MM.1S (cell line): ENCODE results near the gene SLC23A2.

Experiments
- CTCF ChIP-seq: fragments of 300-600 bp; sonication (generic); IDR thresholded peaks from 2 replicates; pipeline ENCODE4 v1.5.1; 2016; ENCODE audit warnings: antibody characterized with exemption, low read length, mixed read lengths
- EZH2phosphoT487 ChIP-seq: fragments of 300-600 bp; sonication (generic); IDR thresholded peaks from 2 replicates; pipeline ENCODE4 v1.6.1; 2018; ENCODE audit warnings: antibody characterized with exemption, low read length

- no peak for TF ChIP-seq CTCF
- TF ChIP-seq EZH2phosphoT487 = no peak
Observed at GRCh38 chr20:4957187-4957586, 44.1 kb downstream of the SLC23A2 start.
